ENCODE data around the gene MRPL43. TPM values are rescaled to one million over a fixed set of nuclear protein-coding genes. Genes with fewer than 3 reads are reported as not detected.

MRPL43 gene
- total and polyA plus RNA-seq, 9 of the 15 experiments (the other 6 are each of a cell fraction or from before 2014, with no cell fraction given): 15.1 to 63.7 (median 37.2) TPM

GRCh38 chr10:100998991-100999741 is 11.9 kb upstream of the MRPL43 start (continued):
- TF ChIP-seq MAZ (CRISPR knock-in tag; conservative IDR thresholded peaks at IDR 0.05 in 1 of 2, IDR thresholded peaks at IDR 0.05 in 1 of 2): peak; percentile 76 to 90
- no peak for TF ChIP-seq FOXP4 (CRISPR knock-in tag; IDR thresholded peaks at IDR 0.05; ENCODE audit: borderline replicate concordance)
- TF ChIP-seq ZNF124 (CRISPR knock-in tag; IDR thresholded peaks at IDR 0.05): no peak
- TF ChIP-seq ELK3 (CRISPR knock-in tag; IDR thresholded peaks at IDR 0.05): no peak
- TF ChIP-seq THAP12 (CRISPR knock-in tag; IDR thresholded peaks at IDR 0.05): 0 out of 2 replicates have a peak, but pooled peaks have one; percentile 30
- no peak for TF ChIP-seq RERE (CRISPR knock-in tag; IDR thresholded peaks at IDR 0.05; ENCODE audit: borderline replicate concordance)
- no peak for TF ChIP-seq ETV5 (CRISPR knock-in tag; IDR thresholded peaks at IDR 0.05; ENCODE audit: low read depth)
- TF ChIP-seq ADNP (tag; IDR thresholded peaks at IDR 0.05): no peak
- no peak for TF ChIP-seq NFIX (CRISPR knock-in tag; IDR thresholded peaks at IDR 0.05; ENCODE audit: low read depth)
- no peak for TF ChIP-seq GTF2B (IDR thresholded peaks at IDR 0.05; ENCODE audit: extremely low read depth, insufficient read length)
- no peak for TF ChIP-seq CBFB (CRISPR knock-in tag; IDR thresholded peaks at IDR 0.05)
- no peak for TF ChIP-seq ZNF707 (CRISPR knock-in tag; conservative IDR thresholded peaks at IDR 0.05)
- TF ChIP-seq NR4A1 (CRISPR knock-in tag; IDR thresholded peaks at IDR 0.05): 0 out of 2 replicates have a peak, but pooled peaks have one; percentile 66
- no peak for TF ChIP-seq NR4A1 (tag; IDR thresholded peaks at IDR 0.05)
